GM19397 (cell line): ENCODE measurements around the gene NTF3.

Experiments
- ATAC-seq: cut with Tn5 transposase; IDR thresholded peaks from one replicate; pipeline ENCODE4 v1.9.1; 2021; ENCODE audit warnings: mild to moderate bottlenecking, moderate library complexity; ENCODE audit not compliant: unreplicated experiment

NTF3 gene

GRCh38 chr12:5432011-5432400, at the start of gene NTF3:
TSS of gene NTF3 (plus strand) at chr12:5432108. CDS start at chr12:5432325, 217 bp downstream.
- ATAC-seq: no peak

- ATAC-seq: no peak
These were observed 47.9 kb upstream of the NTF3 start for GRCh38 chr12:5384015-5384414.

GRCh38 chr12:5388581-5389535, 43.0 kb upstream of the NTF3 start:
- ATAC-seq: no peak

- ATAC-seq: no peak
These were observed 41.6 kb upstream of the NTF3 start for GRCh38 chr12:5390174-5390799.

GRCh38 chr12:5391653-5392052, 40.3 kb upstream of the NTF3 start:
- no peak for ATAC-seq

GRCh38 chr12:5392961-5393360, 38.9 kb upstream of the NTF3 start:
- no peak for ATAC-seq

- ATAC-seq: no peak
These were observed 36.3 kb upstream of the NTF3 start for GRCh38 chr12:5395443-5396271.

GRCh38 chr12:5396541-5396940, 35.4 kb upstream of the NTF3 start:
- no peak for ATAC-seq

GRCh38 chr12:5399266-5399665, 32.6 kb upstream of the NTF3 start:
- no peak for ATAC-seq

- ATAC-seq: no peak
These were observed 29.6 kb upstream of the NTF3 start for GRCh38 chr12:5402009-5402935.

GRCh38 chr12:5403411-5403810, 28.5 kb upstream of the NTF3 start:
- no peak for ATAC-seq

- no peak for ATAC-seq
These were observed 24.7 kb upstream of the NTF3 start for GRCh38 chr12:5407034-5407856.

GRCh38 chr12:5409619-5410018, 22.3 kb upstream of the NTF3 start:
- ATAC-seq: no peak

- no peak for ATAC-seq
These were observed 15.3 kb upstream of the NTF3 start for GRCh38 chr12:5416571-5416970.

- no peak for ATAC-seq
These were observed 14.4 kb upstream of the NTF3 start for GRCh38 chr12:5417500-5417899.

- ATAC-seq: no peak
These were observed 3.3 kb upstream of the NTF3 start for GRCh38 chr12:5428332-5429221.

GRCh38 chr12:5429741-5430557, 2.0 kb upstream of the NTF3 start:
- no peak for ATAC-seq
